T-helper 1 cell (primary cell): Measurements from ENCODE around the gene ST8SIA5.

ENCODE experiments used
- DNase-seq, 5 donors: peaks; one replicate each; pipeline ENCODE4 v3.0.0-alpha.2; 2012 to 2020

Gene ST8SIA5

GRCh38 chr18:46705521-46705920, 51.3 kb downstream of the ST8SIA5 start:
- no peak for DNase-seq

DNA sequence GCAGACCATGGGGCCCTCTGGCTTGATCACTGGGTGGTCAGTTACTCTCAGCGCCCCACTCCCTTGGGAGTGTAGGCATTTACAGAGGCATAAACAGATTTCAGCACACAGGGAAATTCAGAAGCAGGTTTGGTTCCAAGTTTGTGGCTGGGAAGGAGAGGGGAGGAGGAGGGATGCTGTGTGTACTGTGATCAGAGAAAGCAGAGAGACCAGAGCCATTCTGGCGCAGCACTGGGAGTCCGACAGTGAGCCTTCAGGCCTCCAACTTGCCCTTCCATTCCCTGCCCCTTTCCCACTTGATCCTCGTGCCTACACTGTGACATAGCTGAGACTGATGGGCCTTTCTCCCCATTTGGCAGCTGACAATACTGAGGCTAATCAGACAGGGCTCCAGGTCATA, 52.0 kb downstream of the ST8SIA5 start:
- no peak for DNase-seq

GRCh38 chr18:46704189-46704588, 52.7 kb downstream of the ST8SIA5 start:
- DNase-seq: no peak

GRCh38 chr18:46702471-46702870, 54.4 kb downstream of the ST8SIA5 start:
- no peak for DNase-seq

- DNase-seq: no peak
These were observed 56.6 kb downstream of the ST8SIA5 start for GRCh38 chr18:46700066-46700824.

DNA sequence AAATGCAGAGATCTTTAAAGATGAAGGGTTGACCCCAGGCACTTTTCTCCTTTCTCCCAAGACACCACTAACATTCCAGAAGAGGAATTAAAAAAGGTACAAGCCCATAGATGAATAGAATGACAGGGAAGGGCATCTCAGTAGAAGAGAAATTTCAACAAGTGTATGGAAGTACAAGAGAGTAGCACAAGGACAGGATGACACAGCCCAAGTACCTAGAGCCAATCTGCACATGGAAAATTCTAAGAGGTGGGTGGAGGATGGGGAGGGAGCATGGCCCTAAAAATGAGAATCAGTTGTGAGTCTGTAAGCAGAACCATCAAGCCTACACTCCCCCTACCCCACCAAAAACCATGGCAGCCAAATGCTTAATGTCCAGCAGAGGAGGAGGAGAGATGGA, 60.2 kb downstream of the ST8SIA5 start:
- DNase-seq: no peak

DNA sequence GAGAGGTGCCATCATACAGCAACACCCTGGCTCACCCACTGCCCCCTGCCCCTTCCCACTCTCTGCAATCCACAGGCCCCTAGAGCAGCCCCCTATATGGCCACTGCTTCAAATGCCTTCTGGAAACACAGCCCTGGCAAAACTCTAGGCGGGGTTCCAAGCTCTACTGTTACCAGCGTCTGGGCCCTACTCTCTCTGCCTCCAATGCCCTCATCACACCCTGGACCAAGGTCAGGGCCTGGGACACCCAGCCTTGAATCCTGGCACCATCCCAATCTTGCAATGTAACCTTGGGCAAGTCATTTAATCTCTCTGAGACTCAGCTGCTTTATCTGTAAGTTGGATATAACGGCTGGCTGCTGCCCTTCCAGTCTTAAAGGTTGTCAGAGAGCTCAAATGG, 60.6 kb downstream of the ST8SIA5 start:
- DNase-seq: no peak

GRCh38 chr18:46693996-46694395, 62.9 kb downstream of the ST8SIA5 start:
- no peak for DNase-seq

DNA sequence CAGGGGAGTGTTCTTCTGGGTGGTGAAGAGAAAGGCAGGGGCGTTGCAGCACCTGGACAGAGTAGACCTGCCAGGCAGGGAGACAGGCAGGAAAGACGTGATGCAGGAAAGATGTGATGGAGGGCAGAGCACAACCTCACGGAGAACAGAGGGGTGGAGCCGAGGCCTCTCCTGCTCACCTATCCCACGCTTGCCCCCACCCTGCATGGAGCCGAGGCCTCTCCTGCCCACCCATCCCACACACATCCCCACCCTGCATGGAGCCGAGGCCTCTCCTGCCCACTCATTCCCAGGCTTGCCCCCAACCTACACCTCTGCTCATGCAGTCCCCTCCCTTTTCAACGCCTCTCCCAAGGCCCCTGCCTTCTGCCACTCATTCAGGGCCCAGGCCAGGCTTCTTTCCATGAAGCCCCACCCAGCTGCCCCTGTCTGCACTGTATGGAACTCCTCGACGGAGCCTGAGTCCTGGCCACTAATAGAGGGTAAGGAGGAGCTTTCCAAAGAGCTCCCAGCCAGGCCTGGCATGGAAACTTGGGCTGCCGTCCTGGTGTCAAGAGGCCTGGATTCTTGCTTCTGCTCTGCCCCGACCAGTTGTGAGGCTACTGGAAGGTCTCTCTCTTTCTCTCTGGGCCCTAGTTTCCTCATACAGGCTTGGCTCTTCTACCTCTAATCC, 67.9 kb downstream of the ST8SIA5 start:
- no peak for DNase-seq

- DNase-seq: no peak
These were observed 70.7 kb downstream of the ST8SIA5 start for GRCh38 chr18:46686186-46686585.

- no peak for DNase-seq
These were observed 73.6 kb downstream of the ST8SIA5 start for GRCh38 chr18:46683252-46683651.

GRCh38 chr18:46680784-46681695, 75.8 kb downstream of the ST8SIA5 start:
- DNase-seq: no peak

- DNase-seq: no peak
These were observed 76.8 kb downstream of the ST8SIA5 start for GRCh38 chr18:46679846-46680598.

DNA sequence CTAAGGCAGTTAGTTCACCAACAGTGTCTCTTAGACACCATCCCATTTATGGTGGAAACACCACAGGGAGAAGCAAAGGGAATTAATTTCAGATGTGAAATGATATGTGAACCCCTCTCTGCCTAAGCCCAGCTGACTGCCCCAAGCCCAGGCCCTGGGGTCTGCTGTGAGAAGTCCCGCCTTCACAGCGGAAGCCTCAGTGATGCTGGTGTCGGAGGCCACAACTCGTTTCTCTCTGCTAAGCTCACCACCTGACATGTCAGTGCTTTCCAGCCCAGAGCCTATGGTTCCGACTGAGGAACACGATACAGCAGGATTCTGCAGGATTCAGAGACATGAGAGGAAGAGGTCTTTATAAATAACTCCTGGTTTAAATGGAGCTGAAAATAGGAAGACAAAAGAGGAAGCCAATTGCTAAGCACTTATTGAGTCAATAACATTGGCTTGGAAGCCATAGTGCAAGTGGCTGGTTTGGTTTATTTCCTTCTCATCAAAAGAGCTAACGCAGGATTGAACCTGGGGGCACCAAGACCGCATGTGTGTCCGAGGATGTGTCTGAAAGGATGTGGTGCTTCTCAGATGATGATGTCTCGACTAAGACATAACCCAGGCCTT, 78.0 kb downstream of the ST8SIA5 start:
- no peak for DNase-seq

- DNase-seq: no peak
These were observed 78.8 kb downstream of the ST8SIA5 start for GRCh38 chr18:46678041-46678440.

DNA sequence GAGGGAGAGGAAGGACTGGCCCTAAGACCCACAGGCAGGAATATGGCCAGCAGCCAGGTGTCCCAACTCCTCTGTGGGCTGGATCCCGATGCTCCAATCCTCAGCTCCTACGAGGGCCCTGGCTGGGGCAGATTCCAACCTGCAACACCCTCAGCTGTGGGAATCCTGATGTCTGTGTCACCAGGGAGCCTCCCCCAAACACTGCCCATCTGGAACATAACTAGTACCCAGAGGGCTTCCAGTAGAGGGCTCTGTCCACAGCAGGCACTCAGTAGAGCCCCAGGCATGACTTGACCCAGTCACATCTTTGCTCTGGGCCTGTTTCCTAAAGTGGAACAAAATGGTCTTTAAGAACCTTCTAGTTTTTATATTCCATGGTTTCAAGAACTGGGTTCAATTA, 79.2 kb downstream of the ST8SIA5 start:
- DNase-seq: no peak

DNA sequence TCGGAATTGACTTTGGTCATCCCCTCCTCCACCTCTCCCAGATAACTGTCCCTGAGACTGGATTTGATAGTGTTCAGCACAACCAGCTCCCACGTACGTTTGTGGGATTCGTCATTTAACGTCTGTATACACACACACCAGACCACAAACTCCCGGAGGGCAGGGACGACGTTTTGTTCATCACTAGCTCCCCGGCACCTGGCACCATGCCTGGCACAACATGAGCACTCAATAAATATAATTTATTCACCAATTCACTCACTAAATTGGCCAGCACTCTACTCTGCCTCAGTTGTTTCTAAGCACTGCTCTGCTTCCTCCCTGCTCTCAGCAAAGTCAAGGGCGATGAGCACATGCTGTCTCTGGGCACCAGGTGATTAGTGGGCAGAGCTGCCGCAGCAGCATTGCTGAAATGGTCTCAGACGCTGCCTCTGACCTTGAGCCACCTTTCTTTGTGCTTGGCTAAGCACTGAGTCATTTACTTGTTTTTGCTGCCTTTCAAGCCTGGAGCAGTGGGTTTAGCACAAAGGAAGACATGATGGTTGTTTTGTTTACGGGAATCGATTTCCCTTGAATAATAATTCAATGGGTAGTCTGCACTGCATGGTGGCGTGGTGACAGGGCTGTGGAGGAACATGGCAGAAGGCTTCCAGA, 80.5 kb downstream of the ST8SIA5 start:
- no peak for DNase-seq

GRCh38 chr18:46675112-46675511, 81.7 kb downstream of the ST8SIA5 start:
- no peak for DNase-seq

GRCh38 chr18:46672062-46672970, 84.5 kb downstream of the ST8SIA5 start:
- peak in 1 of 5 donors; percentile 27 for DNase-seq

- DNase-seq: no peak
These were observed 88.2 kb downstream of the ST8SIA5 start for GRCh38 chr18:46668694-46669093.

DNA sequence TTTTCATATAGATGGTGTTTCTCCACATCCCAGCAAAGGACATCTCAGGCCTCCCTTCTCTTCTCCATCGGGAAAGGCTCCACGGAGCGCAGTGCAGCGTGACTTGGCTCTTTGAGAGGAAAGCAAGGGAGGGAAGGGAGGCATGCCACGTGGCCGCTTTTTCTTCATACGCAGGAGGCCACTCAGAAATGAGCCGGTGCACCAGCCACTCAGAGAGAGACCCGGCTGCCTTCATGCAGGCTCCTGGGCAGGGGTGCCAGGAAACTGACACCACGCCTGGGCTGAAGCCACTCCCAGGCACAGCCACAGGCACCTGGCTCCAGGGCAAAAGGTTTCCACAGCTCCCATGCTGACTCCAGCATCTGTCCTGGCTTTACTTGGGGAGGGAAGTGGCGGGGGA, 88.7 kb downstream of the ST8SIA5 start:
- no peak for DNase-seq
